Sigmoid colon (tissue), 4 donors: ENCODE data around the gene GDPD1.

Experiments
- CTCF ChIP-seq, 4 experiments: fragments of 450-650 bp in 3 of 4; fragments of 200-600 bp in 1 of 4; IDR thresholded peaks; one replicate each; pipeline ENCODE4 v1.5.1; 2016 to 2019; ENCODE audit warnings: antibody characterized with exemption in 4 of 4, mild to moderate bottlenecking in 3 of 4, moderate library complexity in 2 of 4
- EP300 ChIP-seq, 4 donors: sonication (generic); formaldehyde crosslinking; IDR thresholded peaks; one replicate each; pipeline ENCODE4 v1.6.1; 2017; ENCODE audit warnings: antibody characterized with exemption in 4 of 4
- POLR2A ChIP-seq, 2 donors: fragments of 450-650 bp; IDR thresholded peaks; one replicate each; pipeline ENCODE4 v1.6.1; 2016; ENCODE audit warnings: antibody characterized with exemption in 2 of 2, mild to moderate bottlenecking in 2 of 2, moderate library complexity in 2 of 2
- POLR2AphosphoS5 ChIP-seq, 4 donors: sonication (generic); formaldehyde crosslinking; IDR thresholded peaks; one replicate each; pipeline ENCODE4 v1.6.1; 2017; ENCODE audit warnings: antibody characterized with exemption in 4 of 4

- TF ChIP-seq POLR2AphosphoS5 (IDR thresholded peaks at IDR 0.05) = no peak
- no peak for TF ChIP-seq POLR2A (IDR thresholded peaks at IDR 0.05)
- no peak for TF ChIP-seq CTCF (IDR thresholded peaks at IDR 0.05)
- no peak for TF ChIP-seq EP300 (IDR thresholded peaks at IDR 0.05)
These were observed 45.2 kb upstream of the GDPD1 start for GRCh38 chr17:59175076-59175475.
